B cell (primary cell): ENCODE measurements around the gene TRAPPC14.
"Not testable (repeated sequence)": the region's sequence is repeated elsewhere in the genome, so short reads cannot be mapped to it uniquely, and the experiment has no call there.

Source experiments
- CTCF ChIP-seq: fragments of 200-600 bp; IDR thresholded peaks from one replicate; pipeline ENCODE4 v1.8.0; 2022; ENCODE audit warnings: antibody characterized with exemption, mild to moderate bottlenecking
- EZH2 ChIP-seq: IDR thresholded peaks from 2 replicates; pipeline ENCODE4 v1.6.1; 2012; ENCODE audit warnings: borderline replicate concordance, low read depth, mild to moderate bottlenecking, moderate library complexity, low read length; ENCODE audit not compliant: insufficient read depth, poor library complexity, severe bottlenecking

GRCh38 chr7:100192281-100192862, 33.8 kb upstream of the TRAPPC14 start:
- TF ChIP-seq EZH2, CTCF: not testable (repeated sequence)
